Activated naive CD4-positive, alpha-beta T cell treated with anti-CD3 and anti-CD28 coated beads for 36 hours (primary cell): Measurements from ENCODE around the gene ZNF213. TPM values are rescaled to one million over a fixed set of nuclear protein-coding genes. Genes with fewer than 3 reads are reported as not detected.

Experiments
- CTCF ChIA-PET: fragments of 350-600 bp; sonication (Branson Sonifier 250); formaldehyde crosslinking; loops from one replicate; lab custom pipeline; 2021; ENCODE audit warnings: antibody characterized with exemption; lab: Charles Lee
- DNase-seq: peaks from one replicate; pipeline ENCODE4 v3.0.0-alpha.2; 2020
- H3K27ac Mint-ChIP-seq: one replicate; pipeline ENCODE4 v1.8.0; 2021; ENCODE audit warnings: mild to moderate bottlenecking, mixed read lengths
- H3K27me3 Mint-ChIP-seq: one replicate; pipeline ENCODE4 v1.8.0; 2021; ENCODE audit warnings: low read depth, mixed read lengths
- H3K36me3 Mint-ChIP-seq: one replicate; pipeline ENCODE4 v1.8.0; 2021; ENCODE audit warnings: low read depth, mixed read lengths
- H3K4me1 Mint-ChIP-seq: one replicate; pipeline ENCODE4 v1.8.0; 2021; ENCODE audit warnings: low read depth, mixed read lengths
- H3K4me3 Mint-ChIP-seq: one replicate; pipeline ENCODE4 v1.8.0; 2021; ENCODE audit warnings: mild to moderate bottlenecking, moderate library complexity, mixed read lengths
- H3K9me3 Mint-ChIP-seq: one replicate; pipeline ENCODE4 v1.8.0; 2021; ENCODE audit warnings: mixed read lengths
- intact Hi-C: fragments of 100-400 bp; cut with micrococcal nuclease; formaldehyde crosslinking; loops from one replicate; pipeline ENCODE4 v1.15.1; 2023
- total RNA-seq, 2 experiments: library from RNA; stranded (reverse); gene quantifications; one replicate each; pipeline ENCODE4 v1.2.3, GENCODE V29; 2021

ZNF213 gene
- total RNA-seq, 2 experiments from 2014 or later: 6.1 to 6.5 TPM

DNA sequence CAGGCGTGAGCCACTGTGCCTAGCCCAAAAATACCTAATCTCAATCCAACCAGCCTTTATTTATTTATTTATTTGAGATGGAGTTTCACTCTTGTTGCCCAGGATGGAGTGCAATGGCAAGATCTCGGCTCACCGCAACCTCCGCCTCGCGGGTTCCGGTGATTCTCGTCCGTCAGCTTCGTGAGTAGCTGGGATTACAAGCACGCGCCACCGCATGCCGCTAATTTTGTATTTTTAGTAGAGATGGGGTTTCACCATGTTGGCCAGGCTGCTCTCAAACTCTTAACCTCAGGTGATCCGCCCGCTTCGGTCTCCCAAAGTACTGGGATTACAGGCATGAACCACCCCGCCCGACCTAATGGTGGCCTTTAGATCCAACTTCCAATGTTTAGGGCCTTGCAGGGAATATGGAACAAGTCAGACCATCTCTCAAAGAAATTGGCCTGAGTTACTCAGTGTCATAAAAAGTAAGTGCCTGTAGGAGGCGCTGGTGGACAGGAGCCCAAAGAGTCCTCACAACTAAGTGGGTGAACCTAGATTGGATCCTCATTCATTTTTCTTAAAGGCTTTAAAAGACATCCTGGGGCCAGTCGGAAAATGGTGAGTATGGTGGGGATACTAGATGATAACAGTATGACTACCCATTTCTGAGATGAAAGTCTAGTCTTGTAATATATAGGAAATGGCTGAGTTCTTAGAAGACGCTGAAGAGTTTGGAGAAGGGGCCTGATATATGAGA, 40.4 kb upstream of the ZNF213 start:
- CTCF ChIA-PET: interaction anchor here (1.3 to 4.6 kb wide), 3 partner anchors 11 to 35 kb away, joined by 5 to 26 read pairs (median 9); no protein-coding TSS in a partner anchor
- H3K4me3 Mint-ChIP-seq: no peak overlapping the region
- H3K4me1 Mint-ChIP-seq: peaks cover 23% of the 10 kb centered on the region
- no peaks in the 10 kb centered on the region for H3K36me3 Mint-ChIP-seq
- no peaks in the 10 kb centered on the region for H3K27me3 Mint-ChIP-seq
- H3K27ac Mint-ChIP-seq: no peak overlapping the region
- H3K9me3 Mint-ChIP-seq: no peaks in the 10 kb centered on the region
- intact Hi-C loops: loop anchor here (1.0 kb wide), 2 partner anchors 30 to 72 kb away; no protein-coding TSS in a partner anchor
- peak; percentile 80 for DNase-seq

DNA sequence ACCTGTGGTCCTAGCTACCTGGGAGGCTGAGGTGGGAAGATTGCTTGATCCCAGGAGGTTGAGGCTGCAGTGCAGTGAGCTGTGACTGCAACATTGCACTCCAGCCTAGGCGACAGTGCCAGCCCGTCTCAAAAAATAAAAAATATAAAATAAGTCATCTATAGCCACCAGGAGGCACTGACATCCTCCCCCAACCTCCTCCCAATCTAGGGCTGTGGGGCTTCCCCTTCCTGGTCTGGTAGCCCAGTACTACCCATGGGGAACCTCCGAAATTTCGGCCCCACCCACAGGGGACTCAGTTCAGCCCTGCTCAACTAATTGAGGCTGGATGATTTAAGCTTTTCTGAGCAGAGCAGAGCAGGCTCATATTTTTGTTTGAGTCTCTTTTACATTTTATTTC, 39.0 kb upstream of the ZNF213 start:
- H3K27ac Mint-ChIP-seq: no peak overlapping the region
- H3K27me3 Mint-ChIP-seq: no peaks in the 10 kb centered on the region
- H3K4me1 Mint-ChIP-seq: peaks cover 29% of the 10 kb centered on the region
- no peaks in the 10 kb centered on the region for H3K9me3 Mint-ChIP-seq
- intact Hi-C loops: loop anchor here (1.0 kb wide), 1 partner anchor 33 kb away; no protein-coding TSS in a partner anchor
- H3K36me3 Mint-ChIP-seq: no peaks in the 10 kb centered on the region
- peak; percentile 76 for DNase-seq
- H3K4me3 Mint-ChIP-seq: no peak overlapping the region
- CTCF ChIA-PET: interaction anchor here (0.6 to 9.5 kb wide), 18 partner anchors 9 to 419 kb away, joined by 3 to 122 read pairs (median 4); partner anchors contain the start of genes HCFC1R1, IL32 and THOC6

DNA sequence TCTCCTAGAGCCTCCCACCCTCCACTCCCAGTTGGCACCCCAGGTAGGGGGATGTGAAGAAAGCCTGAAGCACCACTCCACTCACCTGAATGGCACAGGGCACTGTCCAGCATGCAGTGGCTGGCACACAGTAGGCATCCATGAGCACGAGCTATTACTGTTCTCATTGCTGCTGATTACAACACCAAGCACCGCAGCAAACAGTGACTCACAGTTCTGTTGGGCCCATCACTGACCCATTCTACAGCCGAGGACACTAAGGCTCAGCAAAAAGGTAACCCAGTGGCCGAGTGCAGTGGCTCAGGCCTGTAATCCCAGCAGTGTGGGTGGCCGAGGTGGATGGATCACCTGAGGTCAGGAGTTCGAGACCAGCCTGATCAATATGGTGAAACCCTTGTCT, 38.5 kb upstream of the ZNF213 start:
- H3K27me3 Mint-ChIP-seq: no peaks in the 10 kb centered on the region
- CTCF ChIA-PET: interaction anchor here (0.5 to 9.5 kb wide), 16 partner anchors 9 to 419 kb away, joined by 3 to 122 read pairs (median 4); partner anchors contain the start of genes HCFC1R1, IL32 and THOC6
- intact Hi-C loops: loop anchor here (1.0 kb wide), 1 partner anchor 33 kb away; no protein-coding TSS in a partner anchor
- no peak for DNase-seq
- H3K4me1 Mint-ChIP-seq: peaks cover 29% of the 10 kb centered on the region
- no peak overlapping the region for H3K4me3 Mint-ChIP-seq
- H3K9me3 Mint-ChIP-seq: no peaks in the 10 kb centered on the region
- no peaks in the 10 kb centered on the region for H3K36me3 Mint-ChIP-seq
- H3K27ac Mint-ChIP-seq: no peak overlapping the region

DNA sequence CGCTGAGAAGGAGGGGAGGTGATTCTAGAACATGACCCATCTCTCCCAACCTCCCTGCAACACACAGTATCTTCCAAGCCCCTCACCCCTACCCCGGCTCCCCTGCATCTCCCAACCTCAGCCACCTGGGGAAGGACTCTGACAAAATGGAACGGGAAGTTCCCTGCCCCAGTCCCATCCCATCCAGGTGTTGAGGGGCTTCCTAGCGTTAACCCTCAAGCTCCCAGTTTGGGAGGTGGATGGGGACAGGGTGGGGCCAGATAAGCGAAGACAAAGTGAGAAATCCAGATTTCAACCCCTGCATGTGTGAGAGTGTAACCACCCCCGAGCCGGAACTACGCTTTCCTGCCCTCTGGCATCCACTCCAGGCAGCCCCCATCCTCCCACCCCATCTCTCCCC, 37.6 kb upstream of the ZNF213 start:
- no peaks in the 10 kb centered on the region for H3K27me3 Mint-ChIP-seq
- CTCF ChIA-PET: interaction anchor here (0.6 to 9.5 kb wide), 9 partner anchors 17 to 216 kb away, joined by 3 to 122 read pairs (median 5); partner anchors contain the start of gene IL32
- intact Hi-C loops: no loop called here
- H3K4me3 Mint-ChIP-seq: no peak overlapping the region
- no peak for DNase-seq
- no peaks in the 10 kb centered on the region for H3K9me3 Mint-ChIP-seq
- no peaks in the 10 kb centered on the region for H3K36me3 Mint-ChIP-seq
- H3K27ac Mint-ChIP-seq: no peak overlapping the region
- peaks cover 34% of the 10 kb centered on the region for H3K4me1 Mint-ChIP-seq

DNA sequence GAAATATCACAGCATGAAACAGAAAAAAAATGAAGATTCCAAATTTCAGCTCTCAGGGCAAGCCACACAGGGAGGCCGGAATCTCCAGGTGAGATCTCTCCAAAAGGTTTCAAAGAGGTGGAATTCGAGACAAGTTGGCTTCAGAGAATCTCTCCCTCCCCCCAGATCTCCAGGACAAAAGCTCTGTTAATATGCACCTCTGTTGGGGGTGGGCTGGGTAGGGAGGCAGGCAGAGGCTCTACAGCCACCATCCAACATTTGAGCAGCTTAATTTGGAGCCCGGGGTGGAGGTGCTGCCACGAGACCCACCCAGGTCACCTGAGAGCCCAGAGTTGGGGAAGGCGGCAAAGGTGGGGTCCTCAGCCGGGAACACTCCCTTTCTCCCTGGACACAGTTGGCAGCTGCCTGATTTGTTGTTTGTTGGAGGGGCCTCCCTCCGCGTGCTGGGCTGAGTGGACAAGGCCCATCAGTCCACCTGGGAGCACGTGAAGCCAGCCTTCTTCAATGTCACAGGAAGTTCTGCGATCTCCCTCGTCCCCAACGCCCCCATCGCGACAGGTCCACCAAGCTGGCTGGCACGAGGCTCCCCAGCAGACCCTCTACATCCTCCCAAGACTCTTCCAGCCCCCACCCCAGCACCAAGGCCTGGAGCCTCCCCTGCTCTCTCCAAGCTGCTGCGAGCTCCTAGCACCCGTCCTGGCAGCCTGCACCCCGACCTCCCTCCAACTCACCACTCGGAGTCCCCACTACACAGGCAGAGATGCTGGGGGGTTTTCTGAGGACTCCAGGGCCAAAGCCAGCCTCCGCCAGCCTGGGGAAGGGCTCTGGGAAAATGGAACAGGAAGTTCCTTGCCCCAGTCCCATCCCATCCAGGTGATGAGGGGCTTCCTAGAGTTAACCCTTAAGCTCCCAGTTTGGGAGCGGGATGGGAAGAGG, 36.1 kb upstream of the ZNF213 start, which contains the start of gene ZSCAN10:
TSS of gene ZSCAN10 (minus strand) at position 836 of the 936 bp plus-strand sequence. CDS start 6,357 bp downstream, outside the sequence.
- Mint-ChIP-seq H3K36me3 (no peaks in the 10 kb centered on the region), H3K27ac (no peak within 1 kb of the TSS), H3K4me1 (peaks cover 41% of the 10 kb centered on the region), H3K4me3 (peak within 1 kb of the TSS; percentile 69), H3K9me3 (no peaks in the 10 kb centered on the region), H3K27me3 (no peaks in the 10 kb centered on the region)
- CTCF ChIA-PET: interaction anchor here (0.8 to 9.5 kb wide), 5 partner anchors 28 to 73 kb away, joined by 3 to 122 read pairs (median 4); no protein-coding TSS in a partner anchor
- intact Hi-C loops: no loop called here
- DNase-seq: no peak

DNA sequence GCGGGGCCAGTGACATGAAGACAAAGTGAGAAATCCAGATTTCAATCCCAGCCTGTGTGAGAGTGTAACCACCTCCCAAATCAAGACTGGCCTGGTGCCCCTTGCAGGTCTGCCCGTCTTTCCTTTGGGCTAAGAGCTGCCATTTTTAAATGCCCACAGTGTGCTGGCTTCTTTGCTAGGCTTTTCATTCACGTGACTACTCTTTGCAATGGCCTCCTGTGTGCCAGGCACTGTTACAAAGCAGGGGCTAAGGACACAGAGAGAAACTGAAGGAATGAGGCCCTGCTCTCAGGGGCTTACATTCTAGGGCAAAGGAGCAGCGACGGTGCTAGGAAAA, 35.5 kb upstream of the ZNF213 start:
- intact Hi-C loops: no loop called here
- no peaks in the 10 kb centered on the region for H3K36me3 Mint-ChIP-seq
- H3K9me3 Mint-ChIP-seq: no peaks in the 10 kb centered on the region
- H3K27me3 Mint-ChIP-seq: no peaks in the 10 kb centered on the region
- peaks cover 41% of the 10 kb centered on the region for H3K4me1 Mint-ChIP-seq
- CTCF ChIA-PET: interaction anchor here (0.7 to 9.5 kb wide), 4 partner anchors 25 to 73 kb away, joined by 3 to 122 read pairs (median 4); no protein-coding TSS in a partner anchor
- no peak overlapping the region for H3K4me3 Mint-ChIP-seq
- DNase-seq: no peak
- H3K27ac Mint-ChIP-seq: no peak overlapping the region

DNA sequence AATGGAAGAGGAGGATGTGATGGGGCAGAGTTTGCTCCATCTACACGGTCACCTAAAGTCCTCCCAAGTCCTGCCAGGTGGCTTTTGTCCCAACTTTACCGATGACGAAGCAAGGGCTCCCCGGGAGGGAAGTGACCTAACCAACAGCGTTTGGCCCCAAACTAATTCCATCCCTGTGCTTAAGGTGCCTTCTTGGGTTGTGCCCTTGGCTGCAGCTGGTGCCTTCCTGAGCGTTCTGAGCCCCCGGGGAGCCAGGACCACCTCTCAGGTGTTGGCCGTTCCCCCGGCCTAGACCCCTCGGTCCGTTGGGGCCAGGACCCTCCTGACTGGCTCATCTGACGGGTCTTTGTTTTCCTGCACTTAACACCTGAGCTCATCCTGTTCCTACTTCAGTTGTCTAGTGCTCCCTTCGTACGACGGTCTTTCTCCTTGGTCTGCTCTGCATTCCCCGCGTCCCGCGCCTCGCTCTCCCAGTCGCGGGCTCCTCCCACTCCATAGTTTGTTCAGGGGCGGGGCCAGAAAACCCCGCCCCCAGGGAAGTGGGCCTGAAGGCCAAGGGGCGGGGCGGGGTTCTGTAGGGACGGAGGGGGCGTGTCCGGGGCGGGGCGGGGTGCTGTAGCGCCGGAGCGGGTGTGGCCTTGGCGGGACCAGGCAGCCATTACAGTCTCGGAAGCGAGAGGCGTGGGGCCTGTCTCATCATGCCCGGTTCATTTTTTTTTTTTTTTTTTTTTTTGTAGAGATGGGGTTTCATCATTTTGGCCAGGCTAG, 34.9 kb upstream of the ZNF213 start:
- intact Hi-C loops: loop anchor here (1.0 to 2.0 kb wide), 7 partner anchors 24 to 401 kb away; partner anchors contain the start of gene CLUAP1

DNA sequence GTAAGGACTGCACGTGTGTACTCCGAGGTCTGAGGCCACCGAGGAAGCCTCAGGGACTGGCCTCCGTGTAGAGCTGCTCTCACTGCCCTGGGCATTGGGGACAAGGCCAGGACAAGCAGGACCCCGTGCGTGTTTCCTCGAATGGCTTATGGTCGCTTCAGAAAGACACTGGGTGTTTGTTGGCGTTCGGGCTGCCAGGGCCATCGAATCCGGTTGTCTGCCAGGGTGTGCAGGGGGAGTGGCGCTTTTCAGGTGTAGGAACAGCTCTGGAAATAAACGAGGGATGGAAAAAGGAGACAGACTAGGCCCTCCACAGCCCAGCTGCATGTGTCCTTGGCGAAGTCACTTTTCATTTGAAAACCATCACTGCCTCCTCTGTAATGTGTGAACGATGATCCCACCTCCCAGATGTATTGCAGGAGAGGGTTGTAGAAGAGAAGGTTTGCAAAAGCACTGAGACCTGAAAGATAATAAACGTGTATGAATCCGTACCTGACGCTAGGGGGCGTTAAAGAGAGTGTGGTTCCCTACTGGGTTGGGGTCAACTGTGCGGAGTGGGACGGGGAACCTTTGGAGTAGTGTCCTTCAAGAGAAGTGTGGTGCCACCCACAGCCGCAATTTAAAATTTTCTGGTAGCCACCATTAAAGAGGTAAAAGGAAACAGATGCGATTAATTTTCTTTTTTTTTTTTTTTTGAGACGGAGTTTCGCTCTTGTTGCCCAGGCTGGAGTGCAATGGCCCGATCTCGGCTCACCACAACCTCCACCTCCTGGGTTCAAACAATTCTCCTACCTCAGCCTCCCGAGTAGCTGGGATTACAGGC, 33.6 kb upstream of the ZNF213 start:
- Mint-ChIP-seq H3K4me1 (peaks cover 35% of the 10 kb centered on the region), H3K4me3 (peak overlapping the region; percentile 75), H3K36me3 (no peaks in the 10 kb centered on the region), H3K9me3 (no peaks in the 10 kb centered on the region), H3K27ac (peak overlapping the region; percentile 88), H3K27me3 (no peaks in the 10 kb centered on the region)
- CTCF ChIA-PET: interaction anchor here (0.8 to 9.5 kb wide), 13 partner anchors 10 to 69 kb away, joined by 3 to 122 read pairs (median 5); partner anchors contain the start of gene ZNF213
- peak; percentile 76 for DNase-seq
- intact Hi-C loops: loop anchor here (2.0 kb wide), 4 partner anchors 26 to 400 kb away; partner anchors contain the start of gene CLUAP1

More for the DNA sequence above, 34.9 kb upstream of the ZNF213 start:
- CTCF ChIA-PET: interaction anchor here (0.7 to 9.5 kb wide), 6 partner anchors 25 to 66 kb away, joined by 3 to 122 read pairs (median 4); partner anchors contain the start of gene ZNF213
- DNase-seq: peak; percentile 97
- Mint-ChIP-seq H3K4me3 (peak overlapping the region; percentile 69), H3K27ac (no peak overlapping the region), H3K36me3 (no peaks in the 10 kb centered on the region), H3K4me1 (peaks cover 36% of the 10 kb centered on the region), H3K27me3 (no peaks in the 10 kb centered on the region), H3K9me3 (no peaks in the 10 kb centered on the region)

DNA sequence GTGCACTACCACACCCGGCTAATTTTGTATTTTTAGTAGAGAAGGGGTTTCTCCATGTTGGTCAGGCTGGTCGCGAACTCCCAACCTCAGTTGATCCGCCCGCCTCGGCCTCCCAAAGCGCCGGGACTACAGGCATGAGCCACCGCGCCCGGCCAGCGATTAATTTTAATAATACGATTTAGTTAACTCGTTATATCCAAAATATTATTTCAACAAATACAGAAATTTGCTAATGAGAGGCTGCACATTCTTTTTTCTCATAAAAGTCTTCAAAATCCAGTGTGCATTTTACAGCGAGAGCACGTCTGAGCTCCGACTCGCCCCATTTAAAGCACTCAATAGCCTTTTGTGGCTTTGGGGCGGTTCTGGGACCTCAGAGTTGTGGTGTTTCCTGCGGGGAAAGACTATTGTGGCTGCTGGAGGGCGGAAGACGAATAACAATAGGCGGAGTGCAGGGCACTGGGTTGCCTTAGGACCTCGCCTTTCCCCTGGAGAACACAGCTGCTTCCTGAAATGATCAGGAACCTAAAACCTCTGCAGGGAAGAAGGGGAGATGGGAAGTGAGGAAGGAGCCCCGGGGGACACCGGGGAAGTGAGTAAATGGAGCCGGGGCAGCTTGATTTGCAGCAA, 32.9 kb upstream of the ZNF213 start:
- H3K27ac Mint-ChIP-seq: peak overlapping the region; percentile 88
- peak overlapping the region; percentile 75 for H3K4me3 Mint-ChIP-seq

More for the DNA sequence above, 32.9 kb upstream of the ZNF213 start:
- Mint-ChIP-seq H3K9me3 (no peaks in the 10 kb centered on the region), H3K4me1 (peaks cover 35% of the 10 kb centered on the region), H3K27me3 (no peaks in the 10 kb centered on the region), H3K36me3 (no peaks in the 10 kb centered on the region)
- intact Hi-C loops: loop anchor here (2.0 kb wide), 4 partner anchors 27 to 399 kb away; partner anchors contain the start of gene CLUAP1
- CTCF ChIA-PET: interaction anchor here (1.3 to 9.5 kb wide), 9 partner anchors 10 to 66 kb away, joined by 3 to 122 read pairs (median 5); no protein-coding TSS in a partner anchor
- DNase-seq: peak; percentile 56
